Measurements from ENCODE around the gene PXK.
A peak's percentile ranks its signal among the peaks of the same experiment; 100 is the strongest.

PXK gene

GRCh38 chr3:58384381-58385090, 51.8 kb downstream of the PXK start:
- DNase-seq, result peak in 1 of 14 donors; percentile 28

- peak in 12 of 14 donors; percentile 25 to 82 (median 51) for DNase-seq
Measured at GRCh38 chr3:58386626-58387365, 54.1 kb downstream of the PXK start.

GRCh38 chr3:58387650-58388546, 55.2 kb downstream of the PXK start:
- peak in 1 of 14 donors; percentile 8 for DNase-seq

GRCh38 chr3:58388550-58389091, 55.9 kb downstream of the PXK start:
- DNase-seq, result peak in 2 of 14 donors; percentile 10 to 62

- no peak for DNase-seq
Measured at GRCh38 chr3:58391156-58391865, 58.6 kb downstream of the PXK start.

GRCh38 chr3:58392181-58392580, 59.5 kb downstream of the PXK start:
- no peak for DNase-seq

GRCh38 chr3:58394339-58394738, 61.6 kb downstream of the PXK start:
- DNase-seq, result no peak

GRCh38 chr3:58398669-58399333, 66.1 kb downstream of the PXK start:
- no peak for DNase-seq

- DNase-seq, result no peak
Measured at GRCh38 chr3:58403513-58404109, 70.9 kb downstream of the PXK start.

- no peak for DNase-seq
Measured at GRCh38 chr3:58404396-58404795, 71.7 kb downstream of the PXK start.

GRCh38 chr3:58408906-58409305, 76.2 kb downstream of the PXK start:
- no peak for DNase-seq

GRCh38 chr3:58409663-58410062, 77.0 kb downstream of the PXK start:
- no peak for DNase-seq

- no peak for DNase-seq
Measured at GRCh38 chr3:58411036-58411435, 78.3 kb downstream of the PXK start.

- DNase-seq, result no peak
Measured at GRCh38 chr3:58411851-58412830, 79.4 kb downstream of the PXK start.

GRCh38 chr3:58414538-58415197, 82.0 kb downstream of the PXK start:
- DNase-seq, result peak in 7 of 14 donors; percentile 12 to 38 (median 19)

- DNase-seq, result no peak
Measured at GRCh38 chr3:58416191-58416590, 83.5 kb downstream of the PXK start.

GRCh38 chr3:58417075-58417474, 84.4 kb downstream of the PXK start:
- no peak for DNase-seq

- no peak for DNase-seq
Measured at GRCh38 chr3:58418227-58418626, 85.5 kb downstream of the PXK start.

All from C1 segment of cervical spinal cord (tissue), 14 donors.